HG02571 (cell line): ENCODE data around the gene EMILIN3.

ENCODE experiments used
- ATAC-seq: cut with Tn5 transposase; IDR thresholded peaks from one replicate; pipeline ENCODE4 v1.9.1; 2021; ENCODE audit warnings: mild to moderate bottlenecking, moderate library complexity; ENCODE audit not compliant: unreplicated experiment

Gene EMILIN3

GRCh38 chr20:41392871-41393704, 26.5 kb upstream of the EMILIN3 start:
- ATAC-seq = no peak

- ATAC-seq = no peak
Measured at GRCh38 chr20:41392295-41392694, 25.7 kb upstream of the EMILIN3 start.

GRCh38 chr20:41391587-41392001, 25.0 kb upstream of the EMILIN3 start:
- no peak for ATAC-seq

GRCh38 chr20:41390889-41391288, 24.3 kb upstream of the EMILIN3 start:
- ATAC-seq = no peak

- ATAC-seq = no peak
Measured at GRCh38 chr20:41387444-41387851, 20.8 kb upstream of the EMILIN3 start.

GRCh38 chr20:41386502-41387427, 20.1 kb upstream of the EMILIN3 start:
- ATAC-seq = no peak

GRCh38 chr20:41382791-41383305, 16.2 kb upstream of the EMILIN3 start:
- no peak for ATAC-seq

- no peak for ATAC-seq
Measured at GRCh38 chr20:41380551-41381193, 14.1 kb upstream of the EMILIN3 start.

- no peak for ATAC-seq
Measured at GRCh38 chr20:41379551-41379950, 12.9 kb upstream of the EMILIN3 start.

- no peak for ATAC-seq
Measured at GRCh38 chr20:41377275-41377674, 10.7 kb upstream of the EMILIN3 start.

GRCh38 chr20:41376349-41376748, 9.7 kb upstream of the EMILIN3 start:
- no peak for ATAC-seq

GRCh38 chr20:41375846-41376245, 9.2 kb upstream of the EMILIN3 start:
- ATAC-seq = no peak

- no peak for ATAC-seq
Measured at GRCh38 chr20:41373931-41374920, 7.6 kb upstream of the EMILIN3 start.

- no peak for ATAC-seq
Measured at GRCh38 chr20:41373251-41373783, 6.7 kb upstream of the EMILIN3 start.

- no peak for ATAC-seq
Measured at GRCh38 chr20:41371371-41371770, 4.8 kb upstream of the EMILIN3 start.

GRCh38 chr20:41370176-41370575, 3.6 kb upstream of the EMILIN3 start:
- ATAC-seq = no peak

- no peak for ATAC-seq
Measured at GRCh38 chr20:41369673-41370072, 3.1 kb upstream of the EMILIN3 start.

- no peak for ATAC-seq
Measured at GRCh38 chr20:41367956-41368355, 1.3 kb upstream of the EMILIN3 start.

GRCh38 chr20:41367393-41367695, 726 bp upstream of the EMILIN3 start:
- ATAC-seq = no peak
